NCI-H226 (cell line): Measurements from ENCODE around the gene AURKAIP1.
"Not testable (repeated sequence)": the region's sequence is repeated elsewhere in the genome, so short reads cannot be mapped to it uniquely, and the experiment has no call there.

Experiments
- DNase-seq: peaks from one replicate; pipeline ENCODE4 v3.0.0-alpha.2; 2015

The AURKAIP1 gene

DNA sequence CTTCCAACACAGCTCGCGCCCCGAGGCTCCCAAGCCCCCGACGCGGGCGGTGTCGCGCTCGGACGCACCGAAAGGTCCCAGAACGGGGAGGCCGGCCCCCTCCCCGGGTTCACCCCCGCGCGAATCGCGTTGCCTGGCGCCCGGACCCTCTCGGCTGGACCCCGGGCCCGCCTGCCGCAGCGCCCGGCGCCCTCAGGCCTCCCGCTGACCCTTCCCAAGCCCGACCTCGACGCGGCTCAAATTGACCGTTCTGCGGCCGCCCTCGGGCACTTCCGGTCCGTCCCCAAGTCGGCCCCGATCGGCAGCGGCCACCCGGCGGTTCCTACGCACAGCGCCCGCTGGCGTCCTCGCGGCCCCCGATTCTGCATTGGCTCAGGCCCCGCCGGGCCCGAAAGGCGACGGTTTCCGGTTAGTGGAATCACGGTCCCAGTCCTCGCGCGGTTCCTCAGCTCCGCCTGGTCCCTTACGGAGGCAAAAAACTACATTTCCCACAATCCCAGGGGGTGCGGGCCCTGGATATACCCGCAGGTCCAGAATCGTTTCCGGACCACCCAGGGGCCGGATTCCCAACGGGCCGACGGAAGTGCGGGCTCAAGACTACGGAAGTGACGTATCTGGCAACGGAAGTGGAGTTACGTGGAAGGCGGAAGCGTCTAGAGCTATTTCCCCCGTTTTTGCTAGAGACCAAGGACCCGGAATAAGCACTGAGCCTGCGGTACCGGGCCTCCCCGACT, at the start of gene AURKAIP1:
AURKAIP1 (minus strand) TSS at position 279 of the 734 bp plus-strand sequence. CDS start 451 bp downstream, outside the sequence.
- peak; percentile 100 for DNase-seq

DNA sequence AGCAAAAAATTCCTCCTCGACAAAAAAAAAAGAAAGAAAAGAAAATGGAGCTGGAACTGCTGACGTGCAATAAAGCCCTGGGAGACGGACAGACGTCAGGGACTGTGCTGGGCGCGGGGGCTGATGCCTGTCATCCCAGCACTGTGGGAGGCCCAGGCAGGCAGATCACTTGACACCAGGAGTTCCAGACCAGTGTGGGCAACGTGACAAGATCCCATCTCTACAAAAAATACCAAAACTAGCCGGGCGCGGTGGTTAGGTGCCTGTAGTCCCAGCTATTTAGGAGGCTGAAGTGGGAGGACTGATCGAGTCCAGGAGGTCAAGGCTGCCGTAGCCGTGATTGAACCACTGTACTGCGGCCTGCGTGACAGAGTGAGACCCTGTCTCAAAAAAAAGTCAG, 49.7 kb upstream of the AURKAIP1 start:
- DNase-seq = no peak

DNA sequence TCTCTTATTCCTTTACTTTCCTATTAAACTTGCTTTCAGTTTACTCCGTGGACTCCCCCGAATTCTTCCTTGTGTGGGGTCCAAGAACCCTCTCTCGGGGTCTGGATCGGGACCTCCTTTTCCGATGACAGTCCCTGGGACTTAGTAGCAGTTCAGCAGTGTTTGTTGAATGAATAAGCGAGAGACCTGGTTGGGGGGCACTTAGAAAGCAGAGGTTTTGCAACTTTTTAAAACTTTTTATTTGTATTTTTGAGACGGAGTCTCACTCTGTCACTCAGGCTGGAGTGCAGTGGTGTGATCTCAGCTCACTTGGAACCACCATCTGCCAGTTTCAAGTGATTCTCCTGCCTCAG, 48.2 kb upstream of the AURKAIP1 start:
- no peak for DNase-seq

DNA sequence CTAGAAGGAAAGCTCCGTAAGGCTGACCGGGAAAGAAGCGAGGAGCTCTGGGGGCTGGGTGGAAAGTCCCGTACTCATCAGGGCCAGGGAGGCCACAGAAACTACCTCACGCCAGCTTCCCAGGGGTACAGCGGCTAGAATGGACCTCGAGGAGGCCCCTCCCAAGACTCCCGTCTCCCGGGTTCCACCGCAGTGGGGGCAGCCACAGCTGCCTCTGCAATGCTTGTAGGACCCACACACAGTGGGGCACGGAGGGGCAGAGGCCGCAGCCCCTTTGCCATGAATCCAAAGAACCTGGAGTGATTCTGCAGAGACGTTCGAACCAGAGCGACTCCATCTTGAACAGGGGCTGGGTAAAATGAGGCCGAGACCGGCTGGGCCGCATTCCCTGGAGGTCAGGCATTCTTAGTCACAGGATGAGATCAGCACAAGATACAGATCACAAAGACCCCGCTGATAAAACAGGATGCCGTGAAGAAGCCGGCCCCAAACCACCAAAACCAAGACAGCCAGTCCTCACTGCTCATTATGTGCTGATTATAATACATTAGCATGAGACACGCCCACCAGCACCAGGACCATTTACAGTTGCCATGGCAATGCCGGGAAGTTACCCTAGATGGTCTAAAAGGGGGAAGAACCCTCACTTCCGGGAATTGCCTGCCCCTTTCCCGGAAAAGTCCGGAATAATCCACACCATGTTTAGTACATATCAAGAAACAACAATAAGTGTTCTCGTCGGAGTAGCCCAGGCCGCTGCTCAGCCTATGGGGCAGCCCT, 47.6 kb upstream of the AURKAIP1 start:
- DNase-seq = no peak

DNA sequence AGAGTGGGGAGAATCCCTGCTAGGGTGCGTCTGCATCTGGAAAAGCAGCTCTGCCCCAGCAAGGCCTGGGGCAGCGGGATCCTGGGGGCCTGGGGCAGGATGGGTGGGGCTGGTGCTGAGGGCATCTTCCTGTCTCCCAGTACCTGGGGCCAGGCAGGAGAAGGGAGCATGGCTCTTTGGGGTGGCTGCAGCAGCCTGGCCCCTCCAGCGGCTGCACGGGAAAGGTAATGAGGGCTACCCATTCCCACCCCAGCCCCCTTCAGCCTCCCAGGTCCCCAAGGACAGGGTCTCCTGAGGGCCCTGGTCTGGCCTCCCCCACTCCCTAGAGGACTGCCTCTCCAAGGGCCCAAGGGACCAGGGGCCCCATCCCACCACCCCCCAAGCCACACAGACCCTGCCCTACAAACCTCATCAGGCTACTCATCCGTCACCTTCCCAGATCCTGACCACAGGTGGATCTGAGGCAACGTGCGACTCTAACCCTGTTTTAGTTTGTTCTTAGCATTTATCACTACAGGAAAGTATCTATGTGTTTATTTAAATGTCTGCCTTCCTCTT, 47.0 kb upstream of the AURKAIP1 start:
- no peak for DNase-seq

DNA sequence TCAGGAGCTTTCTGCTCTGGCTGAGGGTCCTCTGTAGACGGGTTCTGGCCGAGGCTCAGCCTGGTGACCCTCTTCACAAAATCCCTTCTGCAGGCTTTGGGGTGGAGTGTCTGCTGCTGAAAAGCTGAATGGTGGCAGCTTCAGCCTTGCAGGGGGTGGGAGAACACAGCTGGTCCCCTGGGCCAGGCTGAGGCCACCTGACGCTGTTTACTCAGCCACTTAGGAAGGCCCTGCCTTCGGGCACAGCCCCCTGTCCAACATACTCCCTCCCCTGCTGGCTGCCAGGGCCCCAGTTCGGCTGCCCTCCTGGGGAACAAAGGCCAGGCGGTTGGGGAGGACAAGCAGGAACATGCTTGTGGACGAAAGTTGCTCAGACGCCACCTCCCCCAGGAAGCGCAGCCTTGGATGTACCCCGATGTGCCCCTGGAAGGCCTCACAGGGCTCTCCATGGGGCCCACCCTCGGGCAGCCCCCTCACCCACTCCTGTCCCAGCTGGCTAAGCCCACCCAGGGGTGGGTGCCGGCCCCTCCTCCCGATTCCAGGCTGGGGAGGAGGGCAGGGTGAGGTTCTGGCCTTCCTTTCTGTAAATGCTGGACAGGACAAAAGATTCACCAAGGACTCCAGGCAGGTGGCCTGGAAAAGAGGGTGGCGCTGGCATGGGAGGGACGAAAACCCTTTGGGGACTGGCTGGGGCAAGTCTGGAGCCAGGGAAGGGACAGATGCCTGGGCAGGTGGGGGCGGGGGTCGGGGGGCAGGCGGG, 46.3 kb upstream of the AURKAIP1 start, which contains the start of gene ANKRD65:
ANKRD65 (minus strand) TSS at position 130 of the 760 bp plus-strand sequence. CDS start 271 bp downstream, outside the sequence.
- no peak for DNase-seq

DNA sequence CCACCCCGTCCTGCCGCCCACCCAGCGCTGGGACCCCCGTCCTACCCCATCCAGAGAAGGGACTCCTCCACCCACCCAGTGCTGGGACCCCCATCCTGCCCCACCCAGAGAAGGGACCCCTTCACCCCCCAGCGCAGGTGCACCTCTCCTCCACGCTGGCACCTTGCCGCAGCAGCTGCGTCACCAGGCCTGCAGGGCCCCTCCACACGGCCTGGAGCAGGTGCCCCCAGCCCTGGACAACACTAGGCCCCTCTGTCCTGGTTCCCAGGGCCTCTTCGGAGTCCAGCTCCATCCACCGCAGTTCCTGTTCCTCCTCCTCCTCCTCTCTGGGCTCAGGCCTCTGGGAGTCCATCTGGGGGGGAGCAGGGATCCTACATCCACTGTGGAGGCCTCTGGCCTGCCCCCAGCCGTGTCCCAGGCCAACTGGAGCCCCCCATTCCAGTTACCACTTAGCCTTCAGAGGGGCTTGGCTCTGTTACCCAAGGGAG, 45.7 kb upstream of the AURKAIP1 start:
- DNase-seq = no peak

DNA sequence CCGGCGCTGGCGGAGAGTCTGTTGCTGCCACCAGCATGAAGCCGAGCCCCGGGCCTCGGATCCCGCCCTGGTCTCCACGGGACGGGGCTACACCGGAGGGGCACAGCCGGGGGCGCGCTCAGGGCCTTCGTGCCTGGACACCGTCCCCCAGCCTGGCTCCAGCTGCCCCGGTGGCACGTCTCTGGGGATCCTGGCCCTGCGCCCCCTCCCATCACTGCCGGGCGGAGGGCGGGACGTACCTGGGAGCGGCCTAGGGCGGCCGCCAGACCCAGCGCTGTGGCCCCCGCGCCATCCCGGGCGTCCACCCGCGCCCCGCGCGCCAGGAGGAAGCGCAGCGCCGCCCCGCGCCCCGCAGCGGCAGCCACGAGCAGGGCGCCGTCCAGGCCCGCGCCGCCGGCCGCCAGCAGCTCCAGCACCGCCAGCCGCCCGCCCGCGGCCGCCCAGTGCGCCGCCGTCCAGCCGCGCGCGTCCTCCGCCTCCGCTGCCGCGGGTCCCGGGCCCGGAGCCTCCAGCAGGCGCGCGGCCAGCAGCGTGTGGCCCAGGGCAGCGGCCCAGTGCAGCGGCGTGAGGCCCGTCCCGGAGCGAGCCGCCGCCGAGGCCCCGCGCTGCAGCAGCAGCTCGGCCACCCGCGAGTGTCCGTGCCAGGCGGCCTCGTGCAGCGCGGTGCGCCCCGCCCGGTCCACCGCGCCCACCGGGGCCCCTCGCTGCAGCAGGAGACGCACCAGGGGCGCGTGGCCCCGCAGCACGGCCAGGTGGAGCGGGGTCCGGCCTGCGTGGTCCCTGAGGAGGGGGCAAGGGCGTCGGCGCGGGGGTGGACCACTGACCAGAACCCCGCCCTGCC, 45.0 kb upstream of the AURKAIP1 start:
- DNase-seq = no peak

DNA sequence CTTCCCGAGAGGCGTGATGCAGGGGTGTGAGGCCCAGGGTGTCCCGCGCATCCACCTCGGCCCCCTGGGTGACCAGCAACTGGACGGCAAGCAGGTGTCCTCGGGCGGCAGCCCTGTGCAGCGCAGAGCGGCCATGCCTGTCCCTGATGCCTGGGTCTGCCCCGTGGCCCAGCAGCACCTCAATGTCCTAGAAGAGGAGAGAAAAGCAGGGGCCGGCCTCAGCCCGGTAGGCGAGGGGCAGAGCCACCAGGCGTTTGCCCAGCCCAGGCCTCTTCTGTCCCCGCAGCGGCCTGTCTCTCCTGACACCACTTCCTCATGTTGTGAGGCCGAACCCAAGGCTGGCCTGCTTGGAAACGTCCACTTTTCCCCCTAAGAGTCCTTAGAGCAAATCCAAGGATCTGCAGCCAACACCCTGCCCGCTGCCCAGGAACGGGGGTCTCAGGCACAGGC, 44.4 kb upstream of the AURKAIP1 start:
- no peak for DNase-seq

DNA sequence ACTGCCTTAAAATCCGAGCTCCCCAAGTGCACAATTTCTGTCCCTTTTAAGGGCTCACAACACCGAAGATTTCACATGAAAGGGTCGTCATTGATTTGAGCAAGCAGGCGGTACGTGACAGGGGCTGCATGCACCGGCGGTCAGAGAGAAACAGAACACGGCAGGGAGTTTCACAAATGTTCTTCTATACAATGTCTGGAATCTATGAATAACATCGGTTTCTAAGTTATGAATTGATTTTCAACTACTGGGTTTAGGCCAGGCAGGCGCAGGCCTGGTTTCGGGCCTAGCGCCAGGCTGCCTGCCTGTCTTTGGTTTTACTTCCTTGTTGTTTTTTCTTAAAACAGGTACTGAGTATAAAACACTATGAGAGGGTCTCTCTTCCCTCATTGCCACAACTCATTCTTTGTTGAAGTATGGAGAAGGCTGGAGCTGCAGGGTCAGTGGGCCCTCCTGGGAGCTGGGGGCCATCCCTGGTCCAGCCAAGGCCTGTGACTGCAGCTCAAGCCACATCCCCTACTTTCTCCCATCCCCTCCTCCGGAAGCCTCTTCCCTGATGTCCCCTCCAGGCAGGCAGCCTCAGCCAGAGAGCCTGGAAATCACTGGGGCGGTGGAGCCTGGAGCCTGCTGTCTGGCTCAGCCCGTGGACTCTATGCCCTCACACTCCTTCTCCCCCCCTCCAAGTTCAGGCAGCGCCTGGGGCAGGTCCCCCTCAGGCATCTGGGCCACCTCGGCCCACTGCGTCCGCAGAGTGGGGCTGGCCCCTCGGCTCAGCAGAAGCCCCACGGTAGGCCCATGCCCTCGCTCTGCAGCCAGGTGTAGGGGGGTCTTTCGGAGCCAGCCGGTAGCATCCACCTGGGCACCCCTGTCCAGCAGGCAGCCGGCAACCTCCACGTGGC, 43.7 kb upstream of the AURKAIP1 start:
- no peak for DNase-seq

DNA sequence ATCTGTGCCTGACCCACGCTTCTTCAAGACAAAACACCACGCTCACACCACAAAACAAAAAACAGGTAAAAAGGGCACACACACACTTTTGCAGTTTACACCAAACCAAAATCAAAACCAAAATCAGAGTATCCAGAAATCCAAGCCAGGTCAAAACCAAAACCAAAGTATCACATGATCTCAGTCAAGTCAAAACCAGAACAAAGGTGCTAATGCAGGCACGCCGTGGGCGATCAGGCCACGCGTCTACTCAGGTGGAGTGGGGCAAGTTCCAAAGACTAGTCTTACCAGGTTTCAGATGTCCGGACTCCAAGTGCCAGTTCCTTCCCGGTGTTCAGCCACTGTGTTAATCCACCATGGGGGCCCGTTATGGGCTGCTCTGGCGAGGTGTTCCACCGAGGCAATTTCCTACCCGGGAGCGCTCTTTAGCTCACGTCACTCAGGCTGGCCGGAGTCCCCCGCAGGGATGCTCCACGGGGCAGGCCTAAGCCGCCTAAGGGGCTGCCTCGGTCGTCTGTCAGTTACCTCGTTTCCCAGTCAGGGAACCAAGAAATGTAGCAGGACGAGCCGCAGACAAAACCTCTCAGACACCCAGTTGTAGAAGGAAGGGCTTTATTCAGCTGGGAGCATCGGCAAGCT, 42.9 kb upstream of the AURKAIP1 start:
- DNase-seq = not testable (repeated sequence)

DNA sequence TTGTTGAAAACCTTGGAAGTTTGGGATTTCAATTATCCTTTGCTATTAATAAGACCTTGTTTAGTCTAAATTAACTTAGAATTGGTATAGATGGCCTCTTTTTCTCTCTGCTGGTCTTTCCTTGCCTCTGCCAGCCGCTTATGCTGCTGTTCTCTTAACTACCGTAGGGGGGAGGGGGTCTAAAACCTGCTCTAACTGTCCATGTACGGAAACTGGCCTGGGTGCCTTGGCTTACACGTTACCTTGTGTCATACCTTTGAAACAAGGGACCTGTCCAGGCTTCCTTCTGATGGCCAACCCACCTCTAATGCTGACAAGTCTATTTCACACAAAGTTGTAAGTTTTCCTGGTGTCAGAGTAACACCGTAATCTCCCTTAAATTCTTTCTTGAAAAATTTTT, 42.4 kb upstream of the AURKAIP1 start:
- DNase-seq = not testable (repeated sequence)

DNA sequence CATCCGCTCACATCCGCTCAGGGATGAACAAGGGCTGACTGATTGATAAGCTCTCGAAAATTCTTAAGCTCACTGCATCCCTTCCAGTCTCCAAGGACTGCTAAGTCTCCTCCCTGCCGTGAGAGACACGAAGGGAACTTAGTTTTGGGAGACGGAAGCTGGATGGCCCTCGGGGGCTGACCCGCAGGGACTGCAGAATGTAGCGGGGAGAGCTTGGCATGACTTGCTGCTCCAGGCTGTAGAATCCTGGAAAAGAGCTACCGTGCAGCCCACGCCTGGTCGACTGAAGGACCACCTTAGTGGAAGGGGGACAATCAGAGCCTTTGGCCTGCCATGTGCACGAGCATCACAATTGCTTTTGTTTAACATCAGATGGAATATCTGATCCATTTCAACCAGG, 40.7 kb upstream of the AURKAIP1 start:
- no peak for DNase-seq

DNA sequence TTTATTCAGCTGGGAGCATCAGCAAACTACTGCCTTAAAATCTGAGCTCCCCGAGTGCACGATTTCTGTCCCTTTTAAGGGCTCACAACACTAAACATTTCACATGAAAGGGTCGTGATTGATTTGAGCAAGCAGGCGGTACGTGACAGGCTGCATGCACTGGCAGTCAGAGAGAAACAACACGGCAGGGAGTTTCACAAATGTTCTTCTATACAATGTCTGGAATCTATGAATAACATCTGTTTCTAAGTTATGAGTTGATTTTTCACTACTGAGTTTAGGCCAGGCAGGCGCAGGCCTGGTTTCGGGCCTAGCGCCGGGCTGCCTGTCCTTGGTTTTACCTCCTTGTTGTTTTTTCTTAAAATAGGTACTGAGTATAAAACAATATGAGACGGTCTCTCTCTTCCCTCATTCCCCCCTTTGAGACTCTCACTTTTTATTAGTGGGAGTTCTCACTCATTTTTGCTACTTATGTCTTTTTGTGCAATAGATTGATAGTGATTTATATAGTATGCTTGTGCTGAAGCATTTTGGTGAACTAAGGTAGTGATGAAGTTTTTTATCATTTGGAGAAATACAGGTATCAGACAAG, 37.4 kb upstream of the AURKAIP1 start:
- not testable (repeated sequence) for DNase-seq

DNA sequence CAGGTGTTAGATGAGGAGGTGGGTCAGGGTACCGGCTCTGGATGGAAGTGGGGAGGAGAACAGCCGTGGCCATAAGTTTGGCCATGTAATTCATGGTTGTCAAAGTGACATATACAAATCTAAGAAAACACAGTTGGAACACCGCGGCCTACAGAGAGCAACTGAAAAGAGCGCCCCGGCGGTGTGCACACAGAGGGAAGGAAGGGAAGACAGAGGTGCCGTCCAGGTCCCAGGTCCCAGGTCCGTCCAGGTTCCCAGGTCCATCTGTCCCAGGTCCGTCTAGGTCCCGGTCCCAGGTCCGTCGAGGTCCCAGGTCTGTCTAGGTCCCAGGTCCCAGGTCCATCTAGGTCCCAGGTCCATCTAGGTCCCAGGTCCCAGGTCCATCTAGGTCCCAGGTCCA, 36.6 kb upstream of the AURKAIP1 start:
- DNase-seq = no peak

DNA sequence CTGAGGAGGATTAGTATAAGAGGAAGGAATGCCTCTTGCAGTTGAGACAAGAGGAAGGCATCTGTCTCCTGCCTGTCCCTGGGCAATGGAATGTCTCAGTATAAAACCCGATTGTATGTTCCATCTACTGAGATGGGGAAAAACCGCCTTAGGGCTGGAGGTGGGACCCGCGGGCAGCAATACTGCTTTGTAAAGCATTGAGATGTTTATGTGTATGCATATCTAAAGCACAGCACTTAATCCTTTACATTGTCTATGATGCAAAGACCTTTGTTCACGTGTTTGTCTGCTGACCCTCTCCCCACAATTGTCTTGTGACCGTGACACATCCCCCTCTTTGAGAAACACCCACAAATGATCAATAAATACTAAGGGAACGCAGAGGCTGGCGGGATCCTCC, 35.2 kb upstream of the AURKAIP1 start:
- not testable (repeated sequence) for DNase-seq

DNA sequence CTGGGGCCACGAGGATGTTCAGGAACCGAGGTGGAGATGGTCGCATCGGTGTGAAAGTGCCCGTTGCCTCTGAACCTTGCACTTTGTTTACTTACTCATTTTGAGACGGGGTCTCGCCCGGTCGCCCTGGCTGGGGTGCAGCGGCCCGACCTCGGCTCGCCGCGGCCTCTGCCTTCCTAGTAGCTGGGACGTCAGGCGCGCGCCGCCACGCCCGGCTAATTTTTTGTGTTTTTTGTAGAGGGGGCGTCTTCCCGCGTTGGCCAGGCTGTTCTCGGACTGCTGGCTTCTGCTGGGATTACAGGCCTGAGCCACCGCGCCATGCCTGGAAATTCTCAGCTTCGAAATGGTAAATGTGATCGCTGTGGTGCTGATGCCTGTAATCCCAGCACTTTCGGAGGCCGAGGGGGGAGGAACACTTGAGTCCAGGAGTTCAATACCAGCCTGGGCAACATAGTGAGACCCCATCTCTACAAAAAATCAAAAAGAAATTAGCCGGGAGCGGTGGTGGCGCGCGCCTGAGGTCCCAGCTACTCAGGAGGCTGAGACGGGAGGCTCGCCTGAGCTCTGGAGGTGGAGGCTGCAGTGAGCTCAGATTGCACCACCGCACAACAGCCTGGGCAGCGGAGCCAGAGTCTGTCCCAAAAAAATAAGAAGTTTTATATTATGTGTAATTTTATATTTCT, 32.8 kb upstream of the AURKAIP1 start:
- no peak for DNase-seq

DNA sequence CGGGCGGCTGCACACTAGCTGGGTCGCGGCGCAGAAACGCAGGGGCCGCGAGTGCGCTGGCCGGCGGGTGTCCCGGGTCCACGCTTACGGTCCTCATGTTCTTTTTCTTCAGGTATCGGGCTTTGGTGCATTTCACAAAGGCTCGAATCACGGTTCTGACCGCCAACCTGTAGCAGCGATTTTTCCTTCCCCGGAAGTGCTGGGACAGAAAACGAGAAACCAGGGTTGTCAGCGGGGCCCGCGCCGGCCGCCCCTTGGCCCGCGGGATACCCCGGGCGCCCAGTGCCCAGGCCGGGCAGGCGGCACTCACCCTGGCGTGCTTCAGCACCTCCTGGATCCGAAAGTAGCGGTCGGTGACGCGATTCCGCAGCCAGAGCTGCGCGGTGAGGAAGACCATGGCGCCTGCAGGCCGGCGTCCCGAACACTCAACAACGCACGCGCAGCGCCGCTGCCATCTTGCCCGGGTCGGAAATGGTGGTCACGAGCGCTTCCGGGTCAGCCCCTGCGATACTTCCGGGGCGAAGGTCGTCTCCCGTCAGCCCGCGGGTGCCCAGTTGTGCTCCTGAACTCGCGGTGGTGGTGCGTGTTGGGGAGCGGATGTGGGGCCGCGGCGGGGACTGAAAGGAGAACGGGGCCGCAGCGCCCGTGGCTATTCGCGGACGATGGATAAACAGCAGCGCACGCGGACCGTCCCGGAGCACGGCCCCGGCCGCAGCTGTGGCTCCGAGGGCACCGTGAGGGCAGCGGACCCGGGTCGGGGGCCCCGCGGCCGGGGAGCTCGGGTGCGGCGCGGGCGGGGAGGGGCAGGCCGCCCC, 32.0 kb upstream of the AURKAIP1 start, which contains the start of gene MRPL20:
MRPL20 (minus strand) TSS at position 473 of the 815 bp plus-strand sequence; CDS start at position 397, 76 bp downstream.
- DNase-seq = peak; percentile 92
